K562 (cell line): Measurements from ENCODE around the gene AFF2. TPM values are rescaled to one million over a fixed set of nuclear protein-coding genes. Genes with fewer than 3 reads are reported as not detected.

Experiments used
- ATF4 ChIP-seq: fragments of 450-650 bp; formaldehyde crosslinking; IDR thresholded peaks from 2 replicates; pipeline ENCODE4 v1.4.0; 2022; ENCODE audit warnings: mild to moderate bottlenecking, moderate library complexity
- CHAMP1 ChIP-seq: fragments of 450-650 bp; IDR thresholded peaks from 2 replicates; pipeline ENCODE4 v1.6.1; 2016; ENCODE audit warnings: mild to moderate bottlenecking
- CTCF ChIP-seq, 3 experiments: IDR thresholded peaks in 2 of 3; conservative IDR thresholded peaks in 1 of 3; 2 replicates each; pipeline ENCODE4 v1.5.1; 2011 to 2012; ENCODE audit warnings: low read length in 3 of 3, mild to moderate bottlenecking in 3 of 3, control low read depth in 2 of 3, improper control_type of control experiment in 1 of 3, inconsistent platforms in 1 of 3, low read depth in 1 of 3, mixed read lengths in 1 of 3, moderate library complexity in 1 of 3; ENCODE audit not compliant: insufficient read depth in 2 of 3
- DLX4 ChIP-seq: fragments of 250-450 bp; sonication (Bioruptor Pico); IDR thresholded peaks from 2 replicates; pipeline ENCODE4 v1.6.1; 2021; ENCODE audit warnings: mild to moderate bottlenecking
- ELF2 ChIP-seq: fragments of 250-450 bp; sonication (Bioruptor Pico); IDR thresholded peaks from 2 replicates; pipeline ENCODE4 v1.5.0; 2021; ENCODE audit warnings: mild to moderate bottlenecking
- GTF2F1 ChIP-seq: IDR thresholded peaks from 2 replicates; pipeline ENCODE4 v1.6.1; 2011; ENCODE audit warnings: low read depth, low read length, improper control_type of control experiment
- PREB ChIP-seq: sonication (generic); formaldehyde crosslinking; IDR thresholded peaks from 2 replicates; pipeline ENCODE4 v1.8.1; 2023; ENCODE audit warnings: mild to moderate bottlenecking, missing genetic modification reagents
- ZBTB43 ChIP-seq: sonication (generic); formaldehyde crosslinking; IDR thresholded peaks from 2 replicates; pipeline ENCODE4 v1.8.0; 2023; ENCODE audit warnings: mild to moderate bottlenecking, missing genetic modification reagents
- polyA plus RNA-seq, 8 experiments: library from polyadenylated mRNA; depleted of rRNA in 4 of 8; stranded (reverse) in 5 of 8; unstranded in 3 of 8; fragments of >200 nt; fragmentation: Nextera tagmentation in 2 of 8; fragmentation: Illumina TruSeq in 1 of 8; extraction: Ambion mirVana in 2 of 8; extraction: Trizol in 1 of 8; gene quantifications; 2 replicates each; pipeline versions ENCODE4 v1.2.1 to v1.2.3, GENCODE V29; 2011 to 2014; ENCODE audit warnings: inconsistent platforms in 1 of 8, missing spikeins in 1 of 8
- total RNA-seq, 7 experiments: library from RNA; depleted of rRNA in 6 of 7; stranded (reverse); fragments of >200 nt in 6 of 7; fragmentation: Illumina TruSeq in 2 of 7; extraction: Trizol in 2 of 7; gene quantifications; 2 replicates each; pipeline versions ENCODE4 v1.2.1 to v1.2.3, GENCODE V29; 2011 to 2021; ENCODE audit warnings: low replicate concordance in 1 of 7
- TF ChIP-seq, protein P1 (sequence below): fragments of 250-450 bp; sonication (Bioruptor Pico); IDR thresholded peaks from 2 replicates; pipeline ENCODE4 v1.9.0; 2021; ENCODE audit warnings: mild to moderate bottlenecking

AFF2 gene
- total and polyA plus RNA-seq, 9 of the 15 experiments (the other 6 are each of a cell fraction or from before 2014, with no cell fraction given) = 0.01 to 0.20 (median 0.07) TPM

DNA sequence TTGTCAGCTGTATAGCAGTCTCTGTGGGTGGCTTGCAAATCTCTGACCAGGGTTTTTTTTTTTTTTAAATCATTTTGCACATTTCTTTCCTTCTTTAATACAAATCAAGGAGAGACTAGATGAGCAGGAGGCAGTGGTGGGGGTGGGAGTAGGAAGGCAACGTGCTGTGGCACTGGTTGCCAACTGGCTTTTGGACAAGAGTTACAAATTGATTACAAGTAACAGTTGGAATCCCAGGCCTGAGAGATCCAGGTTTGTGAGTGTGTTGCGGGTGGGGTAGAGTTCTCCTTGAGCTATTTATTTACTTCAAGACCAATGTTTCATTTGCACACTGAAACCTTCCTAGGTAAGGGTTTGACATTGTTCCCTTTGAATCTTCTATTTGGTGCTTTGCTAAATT, 325.3 kb downstream of the AFF2 start (continued):
- TF ChIP-seq PREB (CRISPR knock-in tag) = no peak
- TF ChIP-seq ATF4 (CRISPR knock-in tag) = no peak
- TF ChIP-seq, protein P1, sequence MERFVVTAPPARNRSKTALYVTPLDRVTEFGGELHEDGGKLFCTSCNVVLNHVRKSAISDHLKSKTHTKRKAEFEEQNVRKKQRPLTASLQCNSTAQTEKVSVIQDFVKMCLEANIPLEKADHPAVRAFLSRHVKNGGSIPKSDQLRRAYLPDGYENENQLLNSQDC (CRISPR knock-in tag) = no peak
- no peak for TF ChIP-seq CHAMP1
- no peak for TF ChIP-seq ZBTB43
- TF ChIP-seq CTCF (IDR thresholded peaks at IDR 0.05 in 2 of 3, conservative IDR thresholded peaks at IDR 0.05 in 1 of 3; ENCODE audit: insufficient read depth in 2 of 3, low read depth in 1 of 3, low read length in 3 of 3) = no peak
- no peak for TF ChIP-seq DLX4 (CRISPR knock-in tag)
- TF ChIP-seq GTF2F1 = no peak
- TF ChIP-seq ELF2 (CRISPR knock-in tag) = no peak
- TF ChIP-seq, all 486 proteins: peak for 0
